Right lobe of liver (tissue), 4 donors: ENCODE data around the gene CUEDC1.

Experiments
- CTCF ChIP-seq, 4 donors: fragments of 200-600 bp in 3 of 4; fragments of 450-650 bp in 1 of 4; IDR thresholded peaks; one replicate each; pipeline versions ENCODE4 v1.5.1 to v1.8.0; 2016 to 2022; ENCODE audit warnings: antibody characterized with exemption in 4 of 4, mild to moderate bottlenecking in 2 of 4
- POLR2A ChIP-seq: fragments of 450-650 bp; IDR thresholded peaks from one replicate; pipeline ENCODE4 v1.6.1; 2017; ENCODE audit warnings: antibody characterized with exemption, mild to moderate bottlenecking
- donor health status: DM: no; HTN: no; CAD: no.
- donor health status: DM: no; HTN: no; CAD: no.
- donor health status: DM: no; HTN: yes; CAD: no.

- no peak for TF ChIP-seq CTCF (IDR thresholded peaks at IDR 0.05)
- no peak for TF ChIP-seq POLR2A
Measured at GRCh38 chr17:57905875-57906455, 49.2 kb downstream of the CUEDC1 start.
